Activated T-cell treated with anti-CD3 and anti-CD28 coated beads, Interleukin-2, amount 50 U/mL, for 24 hours (primary cell): Measurements from ENCODE around the gene ZNF714.

Source experiments
- DNase-seq: peaks from one replicate; pipeline ENCODE4 v3.0.0-alpha.2; 2020
- H3K27ac Mint-ChIP-seq: 2 replicates; pipeline ENCODE4 v1.8.0; 2020; ENCODE audit warnings: mild to moderate bottlenecking, mixed read lengths
- H3K27me3 Mint-ChIP-seq: 2 replicates; pipeline ENCODE4 v1.8.0; 2020; ENCODE audit warnings: mixed read lengths
- H3K36me3 Mint-ChIP-seq: 2 replicates; pipeline ENCODE4 v1.8.0; 2020; ENCODE audit warnings: low read depth, mixed read lengths
- H3K4me1 Mint-ChIP-seq: 2 replicates; pipeline ENCODE4 v1.8.0; 2020; ENCODE audit warnings: low read depth, mixed read lengths
- H3K4me3 Mint-ChIP-seq: 2 replicates; pipeline ENCODE4 v1.8.0; 2020; ENCODE audit warnings: mild to moderate bottlenecking, moderate library complexity, mixed read lengths
- H3K9me3 Mint-ChIP-seq: 2 replicates; pipeline ENCODE4 v1.8.0; 2020; ENCODE audit warnings: mixed read lengths

ZNF714 gene

DNA sequence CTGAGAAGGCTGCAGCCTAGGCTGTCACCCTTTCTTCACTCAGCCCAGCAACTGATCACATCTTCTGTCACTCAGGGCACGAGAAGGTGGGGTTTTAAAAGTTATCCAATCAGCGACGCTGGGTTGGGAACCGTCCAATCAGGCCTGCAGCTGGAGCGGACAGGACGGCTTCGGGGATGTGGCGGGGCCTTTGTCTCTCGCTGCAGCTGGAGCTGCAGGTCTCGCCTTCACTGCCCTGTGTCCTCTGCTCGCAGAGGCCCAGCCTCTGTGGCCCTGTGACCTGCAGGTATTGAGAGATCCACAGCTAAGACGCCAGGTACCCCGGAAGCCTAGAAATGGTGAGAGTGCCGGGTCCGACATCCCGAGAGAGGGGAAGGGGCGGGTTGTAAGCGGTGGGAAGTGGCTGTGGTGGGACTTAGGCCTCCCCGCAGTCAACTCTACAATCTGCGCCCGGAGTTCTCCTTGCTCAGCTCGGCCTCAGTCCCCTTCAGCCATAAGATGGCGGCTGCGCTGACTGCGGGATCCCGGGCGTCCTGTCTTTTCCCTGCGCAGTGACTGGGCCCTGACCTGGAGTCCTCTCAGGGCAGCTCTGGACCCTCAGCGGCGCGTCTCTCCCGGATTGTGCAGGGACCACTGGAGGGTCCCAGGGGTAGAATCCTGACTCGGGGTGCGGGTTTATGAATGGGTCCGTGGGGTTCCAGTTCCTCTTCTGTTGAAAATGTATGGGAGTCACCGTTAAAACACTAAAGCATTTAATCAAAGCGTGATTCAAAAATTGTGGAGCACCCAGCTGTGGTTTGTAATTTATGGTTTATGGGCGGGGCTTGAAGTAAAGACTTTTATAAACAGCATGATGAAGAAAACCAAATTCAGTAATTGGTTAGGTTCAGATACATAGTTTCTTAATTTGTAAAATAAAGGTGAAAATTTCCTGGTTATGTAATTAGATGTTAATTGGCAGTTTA is at the start of gene ZNF714:
Gene ZNF714, plus strand, starts transcription at position 193 of the 965 bp plus-strand sequence. CDS start 16,066 bp downstream, outside the sequence.
- Mint-ChIP-seq H3K36me3 (peaks cover 63% of the 10 kb centered on the region), H3K4me1 (peaks cover 22% of the 10 kb centered on the region), H3K27me3 (no peaks in the 10 kb centered on the region), H3K27ac (peak within 1 kb of the TSS; percentile 95), H3K9me3 (peaks cover 2% of the 10 kb centered on the region), H3K4me3 (peak within 1 kb of the TSS; percentile 98)
- DNase-seq = peak; percentile 79

- DNase-seq = no peak
- no peak overlapping the region for H3K27ac Mint-ChIP-seq
- H3K9me3 Mint-ChIP-seq = peaks cover 55% of the 10 kb centered on the region
- peaks cover 19% of the 10 kb centered on the region for H3K4me1 Mint-ChIP-seq
- peaks cover 92% of the 10 kb centered on the region for H3K36me3 Mint-ChIP-seq
- no peaks in the 10 kb centered on the region for H3K27me3 Mint-ChIP-seq
- no peak overlapping the region for H3K4me3 Mint-ChIP-seq
These were observed 37.0 kb upstream of the ZNF714 start for GRCh38 chr19:21045028-21045427.

DNA sequence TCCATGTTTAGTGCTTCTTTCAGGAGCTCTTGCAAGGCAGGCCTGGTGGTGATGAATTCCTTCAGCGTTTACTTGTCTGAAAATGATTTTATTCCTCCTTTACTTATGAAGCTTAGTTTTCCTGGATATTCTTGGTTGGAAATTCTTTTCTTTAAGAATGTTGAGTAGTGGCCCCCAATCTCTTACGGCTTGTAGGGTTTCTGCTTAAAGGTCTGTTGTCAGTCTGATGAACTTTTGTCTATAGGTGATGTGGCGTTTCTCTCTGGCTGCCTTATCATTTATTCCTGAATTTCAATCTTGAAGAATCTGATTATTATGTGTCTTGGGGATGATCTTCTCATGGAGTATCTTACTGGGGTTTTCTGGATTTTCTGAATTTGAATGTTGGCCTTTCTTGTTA is 35.5 kb upstream of the ZNF714 start:
- Mint-ChIP-seq H3K27ac (no peak overlapping the region), H3K27me3 (no peaks in the 10 kb centered on the region), H3K36me3 (peaks cover 91% of the 10 kb centered on the region), H3K4me3 (no peak overlapping the region), H3K4me1 (peaks cover 19% of the 10 kb centered on the region), H3K9me3 (peaks cover 52% of the 10 kb centered on the region)
- no peak for DNase-seq

DNA sequence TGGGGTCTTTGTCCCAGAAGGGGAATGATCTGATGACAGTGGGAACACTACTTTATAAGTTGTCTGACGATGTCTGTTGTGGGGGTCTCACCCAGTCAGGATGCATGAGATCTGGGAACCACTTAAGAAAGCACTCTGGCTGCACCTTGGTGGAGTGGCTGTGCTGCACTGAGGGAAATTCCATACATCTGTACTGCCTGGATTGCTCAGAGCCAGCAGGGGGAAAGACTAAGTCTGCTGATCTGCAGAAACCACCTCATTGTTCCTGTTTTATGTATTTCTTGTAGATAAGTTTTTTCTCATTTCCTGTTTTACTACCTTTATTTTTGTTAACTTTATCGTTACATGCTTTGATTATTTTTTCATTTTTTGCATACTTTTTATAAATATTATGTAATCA is 34.3 kb upstream of the ZNF714 start:
- Mint-ChIP-seq H3K4me1 (peaks cover 19% of the 10 kb centered on the region), H3K27me3 (no peaks in the 10 kb centered on the region), H3K27ac (no peak overlapping the region), H3K36me3 (peaks cover 90% of the 10 kb centered on the region), H3K9me3 (peaks cover 56% of the 10 kb centered on the region), H3K4me3 (no peak overlapping the region)
- DNase-seq = no peak

GRCh38 chr19:21052902-21053301 is 29.1 kb upstream of the ZNF714 start:
- H3K9me3 Mint-ChIP-seq = peaks cover 31% of the 10 kb centered on the region
- no peaks in the 10 kb centered on the region for H3K27me3 Mint-ChIP-seq
- no peak overlapping the region for H3K4me3 Mint-ChIP-seq
- no peak for DNase-seq
- no peak overlapping the region for H3K27ac Mint-ChIP-seq
- peaks cover 90% of the 10 kb centered on the region for H3K36me3 Mint-ChIP-seq
- H3K4me1 Mint-ChIP-seq = no peaks in the 10 kb centered on the region

- Mint-ChIP-seq H3K4me3 (no peak overlapping the region), H3K27me3 (no peaks in the 10 kb centered on the region), H3K36me3 (peaks cover 69% of the 10 kb centered on the region), H3K27ac (no peak overlapping the region), H3K9me3 (peaks cover 17% of the 10 kb centered on the region), H3K4me1 (no peaks in the 10 kb centered on the region)
- no peak for DNase-seq
These were observed 16.7 kb upstream of the ZNF714 start for GRCh38 chr19:21065336-21065735.

DNA sequence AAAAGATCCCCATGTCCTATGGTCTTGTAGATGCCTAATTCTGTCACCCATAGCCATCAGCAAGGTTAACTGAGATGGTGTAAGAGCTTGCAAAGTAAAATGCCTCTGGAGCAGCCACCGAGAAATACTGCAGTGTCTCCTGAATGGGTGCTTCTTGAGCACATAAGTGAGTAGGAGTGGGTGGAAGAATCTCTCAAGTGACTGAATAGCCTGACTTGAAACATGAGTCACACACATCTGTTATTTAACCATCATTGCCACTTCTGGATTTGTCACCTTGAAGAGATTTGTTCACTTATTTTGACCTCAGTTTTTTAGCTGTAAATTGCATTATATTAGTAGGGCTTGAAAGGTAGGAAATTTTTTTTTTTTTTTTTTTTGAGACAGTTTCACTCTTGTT is 2.3 kb downstream of the ZNF714 start:
- no peak overlapping the region for H3K4me3 Mint-ChIP-seq
- peaks cover 72% of the 10 kb centered on the region for H3K36me3 Mint-ChIP-seq
- no peaks in the 10 kb centered on the region for H3K9me3 Mint-ChIP-seq
- peaks cover 22% of the 10 kb centered on the region for H3K4me1 Mint-ChIP-seq
- H3K27ac Mint-ChIP-seq = no peak overlapping the region
- no peaks in the 10 kb centered on the region for H3K27me3 Mint-ChIP-seq
- no peak for DNase-seq

GRCh38 chr19:21087871-21088270 is 5.9 kb downstream of the ZNF714 start:
- Mint-ChIP-seq H3K4me1 (peaks cover 20% of the 10 kb centered on the region), H3K27me3 (no peaks in the 10 kb centered on the region), H3K9me3 (no peaks in the 10 kb centered on the region), H3K27ac (no peak overlapping the region), H3K4me3 (no peak overlapping the region), H3K36me3 (peaks cover 77% of the 10 kb centered on the region)
- DNase-seq = no peak

- Mint-ChIP-seq H3K27me3 (no peaks in the 10 kb centered on the region), H3K36me3 (peaks cover 61% of the 10 kb centered on the region), H3K4me1 (no peaks in the 10 kb centered on the region), H3K9me3 (no peaks in the 10 kb centered on the region), H3K27ac (no peak overlapping the region), H3K4me3 (no peak overlapping the region)
- no peak for DNase-seq
These were observed 10.1 kb downstream of the ZNF714 start for GRCh38 chr19:21092109-21092508.

- H3K9me3 Mint-ChIP-seq = no peaks in the 10 kb centered on the region
- H3K27me3 Mint-ChIP-seq = no peaks in the 10 kb centered on the region
- H3K27ac Mint-ChIP-seq = no peak overlapping the region
These were observed 12.5 kb downstream of the ZNF714 start for GRCh38 chr19:21094347-21095025.

GRCh38 chr19:21098291-21098690 is 16.3 kb downstream of the ZNF714 start:
- no peaks in the 10 kb centered on the region for H3K9me3 Mint-ChIP-seq
- H3K4me1 Mint-ChIP-seq = peaks cover 2% of the 10 kb centered on the region
- no peak overlapping the region for H3K4me3 Mint-ChIP-seq
- peaks cover 65% of the 10 kb centered on the region for H3K36me3 Mint-ChIP-seq
- H3K27ac Mint-ChIP-seq = no peak overlapping the region
- DNase-seq = no peak
- H3K27me3 Mint-ChIP-seq = no peaks in the 10 kb centered on the region

More at GRCh38 chr19:21094347-21095025, 12.5 kb downstream of the ZNF714 start:
- no peak overlapping the region for H3K4me3 Mint-ChIP-seq
- no peak for DNase-seq
- peaks cover 64% of the 10 kb centered on the region for H3K36me3 Mint-ChIP-seq
- no peaks in the 10 kb centered on the region for H3K4me1 Mint-ChIP-seq

GRCh38 chr19:21101521-21102242 is 19.7 kb downstream of the ZNF714 start:
- H3K4me1 Mint-ChIP-seq = peaks cover 2% of the 10 kb centered on the region
- peaks cover 73% of the 10 kb centered on the region for H3K36me3 Mint-ChIP-seq
- peak overlapping the region; percentile 39 for H3K27ac Mint-ChIP-seq
- no peak for DNase-seq
- no peak overlapping the region for H3K4me3 Mint-ChIP-seq
- H3K9me3 Mint-ChIP-seq = no peaks in the 10 kb centered on the region
- no peaks in the 10 kb centered on the region for H3K27me3 Mint-ChIP-seq

DNA sequence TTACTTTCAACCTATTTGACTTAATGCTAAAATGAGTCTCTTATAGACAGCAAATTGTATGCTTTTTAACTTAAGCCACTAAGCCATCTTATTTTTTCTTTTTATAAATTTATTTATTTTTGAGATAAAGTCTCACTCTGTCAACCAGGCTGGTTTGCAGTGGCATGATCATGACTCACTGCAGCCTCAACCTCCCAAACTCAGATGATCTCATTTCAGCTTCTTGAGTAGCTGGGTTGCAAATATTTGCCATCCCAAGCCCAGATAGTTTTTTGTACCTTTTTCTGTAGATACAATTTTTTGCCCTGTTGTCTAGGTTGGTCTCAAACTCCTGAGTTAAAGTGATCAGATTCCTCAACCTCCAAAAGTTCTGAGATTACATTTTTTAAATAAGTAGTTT is 27.1 kb downstream of the ZNF714 start:
- Mint-ChIP-seq H3K27me3 (no peaks in the 10 kb centered on the region), H3K36me3 (peaks cover 87% of the 10 kb centered on the region), H3K4me3 (no peak overlapping the region), H3K9me3 (peaks cover 25% of the 10 kb centered on the region), H3K4me1 (no peaks in the 10 kb centered on the region), H3K27ac (no peak overlapping the region)
- no peak for DNase-seq

GRCh38 chr19:21110183-21110582 is 28.2 kb downstream of the ZNF714 start:
- DNase-seq = no peak
- Mint-ChIP-seq H3K4me1 (no peaks in the 10 kb centered on the region), H3K27ac (no peak overlapping the region), H3K36me3 (peaks cover 87% of the 10 kb centered on the region), H3K27me3 (no peaks in the 10 kb centered on the region), H3K4me3 (no peak overlapping the region), H3K9me3 (peaks cover 31% of the 10 kb centered on the region)
